Liver (tissue), 9 donors: ENCODE measurements around the gene ENOX1. TPM values are rescaled to one million over a fixed set of nuclear protein-coding genes. Genes with fewer than 3 reads are reported as not detected.

Experiments
- DNase-seq: peaks from one replicate; pipeline ENCODE4 v3.0.0-alpha.2; 2017; ENCODE audit warnings: low spot score
- H3K27ac ChIP-seq, 2 donors: one replicate each; pipeline ENCODE4 v1.7.0; 2013; ENCODE audit warnings: inconsistent platforms in 2 of 2, low read length in 2 of 2, control low read depth in 1 of 2, low read depth in 1 of 2, mild to moderate bottlenecking in 1 of 2
- H3K27me3 ChIP-seq, 4 donors: one replicate each; pipeline versions ENCODE4 v1.6.1 to v1.7.0; 2013; ENCODE audit warnings: low read length in 3 of 4, inconsistent platforms in 1 of 4, mild to moderate bottlenecking in 1 of 4, moderate library complexity in 1 of 4; ENCODE audit not compliant: control insufficient read depth in 4 of 4, insufficient read depth in 4 of 4
- H3K36me3 ChIP-seq, 4 donors: one replicate each; pipeline versions ENCODE4 v1.6.1 to v1.7.0; 2013; ENCODE audit warnings: low read length in 3 of 4, mild to moderate bottlenecking in 3 of 4, low read depth in 1 of 4, moderate library complexity in 1 of 4; ENCODE audit not compliant: control insufficient read depth in 4 of 4, insufficient read depth in 3 of 4
- H3K4me1 ChIP-seq, 4 donors: one replicate each; pipeline versions ENCODE4 v1.6.1 to v1.7.0; 2013; ENCODE audit warnings: low read length in 3 of 4, mild to moderate bottlenecking in 3 of 4, moderate library complexity in 1 of 4; ENCODE audit not compliant: control insufficient read depth in 4 of 4, insufficient read depth in 4 of 4
- H3K4me3 ChIP-seq, 3 donors: one replicate each; pipeline versions ENCODE4 v1.6.1 to v1.7.0; 2013; ENCODE audit warnings: low read length in 3 of 3, control low read depth in 1 of 3, low read depth in 1 of 3, mild to moderate bottlenecking in 1 of 3
- H3K9ac ChIP-seq, 2 donors: one replicate each; pipeline ENCODE4 v1.7.0; 2013; ENCODE audit warnings: low read length in 2 of 2, mild to moderate bottlenecking in 2 of 2, moderate library complexity in 2 of 2, control low read depth in 1 of 2, low read depth in 1 of 2
- H3K9me3 ChIP-seq, 4 donors: one replicate each; pipeline versions ENCODE4 v1.6.1 to v1.7.0; 2013; ENCODE audit warnings: low read length in 3 of 4; ENCODE audit not compliant: control insufficient read depth in 4 of 4
- EGR1 ChIP-seq, 2 donors: IDR thresholded peaks; 2 replicates each; pipeline ENCODE4 v1.6.1; 2016 to 2018; ENCODE audit warnings: antibody characterized with exemption in 2 of 2, low read depth in 2 of 2
- GABPA ChIP-seq, 2 donors: IDR thresholded peaks in 1 of 2; conservative IDR thresholded peaks in 1 of 2; 2 replicates each; pipeline ENCODE4 v1.6.1; 2016; ENCODE audit warnings: antibody characterized with exemption in 2 of 2, mild to moderate bottlenecking in 1 of 2, moderate library complexity in 1 of 2
- HNF4G ChIP-seq: IDR thresholded peaks from 2 replicates; pipeline ENCODE4 v1.6.1; 2016; ENCODE audit warnings: antibody characterized with exemption
- JUND ChIP-seq, 2 donors: IDR thresholded peaks; 2 replicates each; pipeline ENCODE4 v1.6.1; 2016; ENCODE audit warnings: antibody characterized with exemption in 2 of 2
- RAD21 ChIP-seq, 2 donors: IDR thresholded peaks; 2 replicates each; pipeline ENCODE4 v1.6.1; 2016; ENCODE audit warnings: antibody characterized with exemption in 2 of 2, mild to moderate bottlenecking in 2 of 2
- SP1 ChIP-seq: IDR thresholded peaks from 2 replicates; pipeline ENCODE4 v1.6.1; 2018; ENCODE audit warnings: antibody characterized with exemption, mild to moderate bottlenecking
- YY1 ChIP-seq: IDR thresholded peaks from 2 replicates; pipeline ENCODE4 v1.6.1; 2016; ENCODE audit warnings: antibody characterized with exemption, mild to moderate bottlenecking
- WGBS: extraction: QIAGEN DNeasy Blood & Tissue Kit; methylation state at CpG from one replicate; pipeline ENCODE4 v1.1.7; 2013; 5-methylcytosine and 5-hydroxymethylcytosine counted together
- polyA plus RNA-seq, 2 donors: library from polyadenylated mRNA; stranded (reverse) in 1 of 2; unstranded in 1 of 2; fragments of 200-250 nt in 1 of 2; fragments of >200 nt in 1 of 2; fragmentation: Nextera tagmentation in 1 of 2; extraction: Ambion mirVana in 1 of 2; gene quantifications; one replicate each; pipeline versions ENCODE4 v1.2.1 to v1.2.3, GENCODE V29; 2013 to 2015
- total RNA-seq, 2 donors: library from RNA; depleted of rRNA; stranded (reverse); fragments of >200 nt; gene quantifications; one replicate each; pipeline ENCODE4 v1.2.3, GENCODE V29; 2014
- TF ChIP-seq, protein P1 (sequence below): fragments of 150-350 bp; IDR thresholded peaks from 2 replicates; pipeline ENCODE4 v1.5.1; 2017; ENCODE audit warnings: improper control_type of control experiment, low read depth, low read length; ENCODE audit not compliant: missing input control
- TF ChIP-seq, protein P2 (sequence below): IDR thresholded peaks from 2 replicates; pipeline ENCODE4 v1.6.1; 2016; ENCODE audit warnings: antibody characterized with exemption
- TF ChIP-seq, protein P3 (sequence below): IDR thresholded peaks from 2 replicates; pipeline ENCODE4 v1.6.1; 2016; ENCODE audit warnings: antibody characterized with exemption
- TF ChIP-seq, protein P4 (sequence below): IDR thresholded peaks from 2 replicates; pipeline ENCODE4 v1.6.1; 2016; ENCODE audit warnings: antibody characterized with exemption, mild to moderate bottlenecking
- donor health status: healthy.
- donor health status: healthy.
- donor health status: healthy.
- donor health status: healthy.
- donor health status: healthy.

Gene ENOX1
- total and polyA plus RNA-seq, 4 donors = 0.02 to 0.33 (median 0.08) TPM; not detected in 1

DNA sequence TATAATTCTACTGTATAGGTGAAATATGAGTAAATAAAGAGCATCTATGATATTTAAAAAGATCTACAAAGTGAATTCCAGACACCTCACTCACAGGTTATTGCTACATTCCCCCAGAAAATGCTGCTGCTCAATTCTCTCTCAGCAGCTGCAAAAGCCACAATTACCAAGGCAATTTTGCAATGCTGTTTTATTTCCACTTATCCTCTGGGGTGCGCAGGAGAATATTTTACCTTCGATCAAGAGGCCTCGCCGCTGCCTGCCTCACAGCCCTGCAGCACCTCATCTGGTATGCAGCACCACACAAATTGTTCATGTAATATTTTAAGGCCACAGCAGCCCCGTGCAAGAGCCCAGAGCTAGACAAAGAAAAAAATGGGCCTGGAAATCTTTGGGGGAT, 430.2 kb downstream of the ENOX1 start:
- Histone ChIP-seq H3K4me3 (no peak overlapping the region), H3K27ac (no peak overlapping the region), H3K27me3 (no peaks in the 10 kb centered on the region), H3K36me3 (no peaks in the 10 kb centered on the region), H3K9ac (no peak overlapping the region), H3K9me3 (no peaks in the 10 kb centered on the region), H3K4me1 (no peaks in the 10 kb centered on the region)
- DNase-seq = no peak
- 90% methylated on average over 5 of the region's 5 CpGs for WGBS
- TF ChIP-seq RAD21 (IDR thresholded peaks at IDR 0.05) (no peak), HNF4G (no peak)
- TF ChIP-seq, protein P1, sequence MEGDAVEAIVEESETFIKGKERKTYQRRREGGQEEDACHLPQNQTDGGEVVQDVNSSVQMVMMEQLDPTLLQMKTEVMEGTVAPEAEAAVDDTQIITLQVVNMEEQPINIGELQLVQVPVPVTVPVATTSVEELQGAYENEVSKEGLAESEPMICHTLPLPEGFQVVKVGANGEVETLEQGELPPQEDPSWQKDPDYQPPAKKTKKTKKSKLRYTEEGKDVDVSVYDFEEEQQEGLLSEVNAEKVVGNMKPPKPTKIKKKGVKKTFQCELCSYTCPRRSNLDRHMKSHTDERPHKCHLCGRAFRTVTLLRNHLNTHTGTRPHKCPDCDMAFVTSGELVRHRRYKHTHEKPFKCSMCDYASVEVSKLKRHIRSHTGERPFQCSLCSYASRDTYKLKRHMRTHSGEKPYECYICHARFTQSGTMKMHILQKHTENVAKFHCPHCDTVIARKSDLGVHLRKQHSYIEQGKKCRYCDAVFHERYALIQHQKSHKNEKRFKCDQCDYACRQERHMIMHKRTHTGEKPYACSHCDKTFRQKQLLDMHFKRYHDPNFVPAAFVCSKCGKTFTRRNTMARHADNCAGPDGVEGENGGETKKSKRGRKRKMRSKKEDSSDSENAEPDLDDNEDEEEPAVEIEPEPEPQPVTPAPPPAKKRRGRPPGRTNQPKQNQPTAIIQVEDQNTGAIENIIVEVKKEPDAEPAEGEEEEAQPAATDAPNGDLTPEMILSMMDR = no peak
- TF ChIP-seq, protein P2, sequence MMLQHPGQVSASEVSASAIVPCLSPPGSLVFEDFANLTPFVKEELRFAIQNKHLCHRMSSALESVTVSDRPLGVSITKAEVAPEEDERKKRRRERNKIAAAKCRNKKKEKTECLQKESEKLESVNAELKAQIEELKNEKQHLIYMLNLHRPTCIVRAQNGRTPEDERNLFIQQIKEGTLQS = no peak

DNA sequence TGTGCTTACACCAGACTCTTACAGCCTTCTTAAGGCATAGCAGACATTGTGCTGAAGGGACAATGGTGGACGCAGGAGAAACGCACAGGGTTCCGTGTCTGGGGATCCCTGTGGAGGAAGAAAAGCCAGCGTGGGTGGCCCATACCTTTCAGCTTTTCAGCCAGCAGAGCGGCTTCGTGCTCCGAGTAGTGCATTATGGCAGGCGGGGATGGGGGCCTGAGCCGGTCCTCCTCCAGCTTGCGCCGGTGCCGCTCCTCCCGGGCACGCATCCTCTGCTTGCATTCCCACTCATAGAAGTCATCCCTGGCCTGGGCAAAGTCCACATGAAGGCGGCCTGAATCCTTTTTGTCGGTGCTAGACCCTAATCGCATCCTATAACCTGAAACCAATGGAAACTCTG, 431.0 kb downstream of the ENOX1 start:
- Histone ChIP-seq H3K27me3 (no peaks in the 10 kb centered on the region), H3K9me3 (no peaks in the 10 kb centered on the region), H3K4me1 (no peaks in the 10 kb centered on the region), H3K27ac (no peak overlapping the region), H3K9ac (no peak overlapping the region), H3K4me3 (no peak overlapping the region), H3K36me3 (no peaks in the 10 kb centered on the region)
- TF ChIP-seq YY1 = no peak
- TF ChIP-seq, protein P3, sequence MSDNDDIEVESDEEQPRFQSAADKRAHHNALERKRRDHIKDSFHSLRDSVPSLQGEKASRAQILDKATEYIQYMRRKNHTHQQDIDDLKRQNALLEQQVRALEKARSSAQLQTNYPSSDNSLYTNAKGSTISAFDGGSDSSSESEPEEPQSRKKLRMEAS = no peak
- TF ChIP-seq SP1 = no peak
- no peak for DNase-seq
- WGBS = 96% methylated on average over 17 of the region's 17 CpGs

DNA sequence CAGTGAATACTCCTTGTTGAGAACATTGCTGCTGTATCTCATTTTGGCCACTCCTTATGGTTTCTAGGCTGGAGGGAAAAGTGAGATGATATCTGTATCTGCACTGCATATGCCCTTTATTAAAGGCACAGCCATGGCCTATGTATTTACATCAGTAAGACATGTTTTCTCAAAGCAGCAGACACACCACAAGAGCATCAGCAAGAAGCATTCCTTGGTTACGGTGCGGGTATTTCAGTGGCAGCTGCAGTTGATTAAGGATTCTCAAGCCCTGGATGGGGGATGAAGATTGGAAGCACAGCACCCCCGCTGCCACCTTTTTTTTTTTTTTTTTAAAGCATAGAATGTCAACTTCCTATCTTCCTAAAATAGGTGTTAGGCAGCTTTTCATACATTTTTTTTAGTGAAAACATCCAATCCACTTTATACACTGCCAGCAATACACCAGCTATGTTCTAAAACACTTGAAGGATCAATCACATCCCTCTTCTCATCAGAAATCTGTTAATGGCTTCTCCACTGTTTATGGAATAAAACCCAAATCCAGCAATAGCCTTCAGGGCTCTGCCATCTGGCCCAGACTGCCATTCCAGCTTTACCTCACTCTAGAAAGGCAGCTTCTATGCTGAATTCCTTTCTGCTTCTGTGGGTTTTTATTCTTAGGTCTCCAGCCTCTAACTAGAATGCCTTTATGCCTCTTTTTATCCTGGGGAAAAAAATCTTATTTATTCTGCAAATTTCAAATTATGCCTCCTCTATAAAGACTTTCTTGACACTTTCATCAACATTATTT, 432.4 kb downstream of the ENOX1 start:
- Histone ChIP-seq H3K9ac (no peak overlapping the region), H3K36me3 (no peaks in the 10 kb centered on the region), H3K9me3 (no peaks in the 10 kb centered on the region), H3K4me3 (no peak overlapping the region), H3K27ac (no peak overlapping the region), H3K27me3 (no peaks in the 10 kb centered on the region), H3K4me1 (no peaks in the 10 kb centered on the region)
- 94% methylated on average over 3 of the region's 3 CpGs for WGBS
- TF ChIP-seq JUND (IDR thresholded peaks at IDR 0.05) (no peak), EGR1 (IDR thresholded peaks at IDR 0.05; ENCODE audit: low read depth in 2 of 2) (no peak), SP1 (no peak), GABPA (IDR thresholded peaks at IDR 0.05 in 1 of 2, conservative IDR thresholded peaks at IDR 0.05 in 1 of 2) (no peak), RAD21 (IDR thresholded peaks at IDR 0.05) (no peak)
- TF ChIP-seq, protein P4, sequence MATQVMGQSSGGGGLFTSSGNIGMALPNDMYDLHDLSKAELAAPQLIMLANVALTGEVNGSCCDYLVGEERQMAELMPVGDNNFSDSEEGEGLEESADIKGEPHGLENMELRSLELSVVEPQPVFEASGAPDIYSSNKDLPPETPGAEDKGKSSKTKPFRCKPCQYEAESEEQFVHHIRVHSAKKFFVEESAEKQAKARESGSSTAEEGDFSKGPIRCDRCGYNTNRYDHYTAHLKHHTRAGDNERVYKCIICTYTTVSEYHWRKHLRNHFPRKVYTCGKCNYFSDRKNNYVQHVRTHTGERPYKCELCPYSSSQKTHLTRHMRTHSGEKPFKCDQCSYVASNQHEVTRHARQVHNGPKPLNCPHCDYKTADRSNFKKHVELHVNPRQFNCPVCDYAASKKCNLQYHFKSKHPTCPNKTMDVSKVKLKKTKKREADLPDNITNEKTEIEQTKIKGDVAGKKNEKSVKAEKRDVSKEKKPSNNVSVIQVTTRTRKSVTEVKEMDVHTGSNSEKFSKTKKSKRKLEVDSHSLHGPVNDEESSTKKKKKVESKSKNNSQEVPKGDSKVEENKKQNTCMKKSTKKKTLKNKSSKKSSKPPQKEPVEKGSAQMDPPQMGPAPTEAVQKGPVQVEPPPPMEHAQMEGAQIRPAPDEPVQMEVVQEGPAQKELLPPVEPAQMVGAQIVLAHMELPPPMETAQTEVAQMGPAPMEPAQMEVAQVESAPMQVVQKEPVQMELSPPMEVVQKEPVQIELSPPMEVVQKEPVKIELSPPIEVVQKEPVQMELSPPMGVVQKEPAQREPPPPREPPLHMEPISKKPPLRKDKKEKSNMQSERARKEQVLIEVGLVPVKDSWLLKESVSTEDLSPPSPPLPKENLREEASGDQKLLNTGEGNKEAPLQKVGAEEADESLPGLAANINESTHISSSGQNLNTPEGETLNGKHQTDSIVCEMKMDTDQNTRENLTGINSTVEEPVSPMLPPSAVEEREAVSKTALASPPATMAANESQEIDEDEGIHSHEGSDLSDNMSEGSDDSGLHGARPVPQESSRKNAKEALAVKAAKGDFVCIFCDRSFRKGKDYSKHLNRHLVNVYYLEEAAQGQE = no peak
- TF ChIP-seq, protein P2 = no peak
- TF ChIP-seq, protein P3 = no peak
- DNase-seq = no peak
